Progenitor cell of endocrine pancreas (in vitro differentiated cells): ENCODE measurements around the gene FOXK1. TPM values are rescaled to one million over a fixed set of nuclear protein-coding genes. Genes with fewer than 3 reads are reported as not detected.

Experiments used
- DNase-seq: peaks from one replicate; pipeline ENCODE4 v3.0.0; 2021; ENCODE audit warnings: low spot score; ENCODE audit not compliant: unreplicated experiment
- H3K27ac Mint-ChIP-seq: 2 replicates; pipeline ENCODE4 v1.8.0; 2021; ENCODE audit warnings: mild to moderate bottlenecking, moderate library complexity, mixed read lengths
- H3K27me3 Mint-ChIP-seq: 2 replicates; pipeline ENCODE4 v1.8.0; 2021; ENCODE audit warnings: mixed read lengths
- H3K36me3 Mint-ChIP-seq: 2 replicates; pipeline ENCODE4 v1.8.0; 2022; ENCODE audit warnings: mixed read lengths; ENCODE audit not compliant: insufficient read depth
- H3K4me1 Mint-ChIP-seq: 2 replicates; pipeline ENCODE4 v1.8.0; 2021; ENCODE audit warnings: low read depth, mixed read lengths
- H3K4me3 Mint-ChIP-seq: 2 replicates; pipeline ENCODE4 v1.8.0; 2021; ENCODE audit warnings: low read depth, mild to moderate bottlenecking, moderate library complexity, mixed read lengths
- H3K9me3 Mint-ChIP-seq: 2 replicates; pipeline ENCODE4 v1.8.0; 2021; ENCODE audit warnings: low read depth, mixed read lengths
- CTCF ChIP-seq: fragments of 200-600 bp; sonication (generic); IDR thresholded peaks from one replicate; pipeline ENCODE4 v1.5.0; 2021; ENCODE audit warnings: antibody characterized with exemption, mild to moderate bottlenecking; ENCODE audit not compliant: unreplicated experiment
- total RNA-seq: library from RNA; stranded (reverse); gene quantifications from 2 replicates; pipeline ENCODE4 v1.2.1, GENCODE V29; 2021

The FOXK1 gene
- total RNA-seq, 1 donor from 2014 or later = 47.6 TPM

- Mint-ChIP-seq H3K4me1 (no peaks in the 10 kb centered on the region), H3K36me3 (peaks cover 18% of the 10 kb centered on the region), H3K4me3 (no peak overlapping the region), H3K9me3 (no peaks in the 10 kb centered on the region), H3K27me3 (no peaks in the 10 kb centered on the region), H3K27ac (no peak overlapping the region)
- TF ChIP-seq CTCF = no peak
- no peak for DNase-seq
Observed at GRCh38 chr7:4760952-4761351, 78.9 kb downstream of the FOXK1 start.

DNA sequence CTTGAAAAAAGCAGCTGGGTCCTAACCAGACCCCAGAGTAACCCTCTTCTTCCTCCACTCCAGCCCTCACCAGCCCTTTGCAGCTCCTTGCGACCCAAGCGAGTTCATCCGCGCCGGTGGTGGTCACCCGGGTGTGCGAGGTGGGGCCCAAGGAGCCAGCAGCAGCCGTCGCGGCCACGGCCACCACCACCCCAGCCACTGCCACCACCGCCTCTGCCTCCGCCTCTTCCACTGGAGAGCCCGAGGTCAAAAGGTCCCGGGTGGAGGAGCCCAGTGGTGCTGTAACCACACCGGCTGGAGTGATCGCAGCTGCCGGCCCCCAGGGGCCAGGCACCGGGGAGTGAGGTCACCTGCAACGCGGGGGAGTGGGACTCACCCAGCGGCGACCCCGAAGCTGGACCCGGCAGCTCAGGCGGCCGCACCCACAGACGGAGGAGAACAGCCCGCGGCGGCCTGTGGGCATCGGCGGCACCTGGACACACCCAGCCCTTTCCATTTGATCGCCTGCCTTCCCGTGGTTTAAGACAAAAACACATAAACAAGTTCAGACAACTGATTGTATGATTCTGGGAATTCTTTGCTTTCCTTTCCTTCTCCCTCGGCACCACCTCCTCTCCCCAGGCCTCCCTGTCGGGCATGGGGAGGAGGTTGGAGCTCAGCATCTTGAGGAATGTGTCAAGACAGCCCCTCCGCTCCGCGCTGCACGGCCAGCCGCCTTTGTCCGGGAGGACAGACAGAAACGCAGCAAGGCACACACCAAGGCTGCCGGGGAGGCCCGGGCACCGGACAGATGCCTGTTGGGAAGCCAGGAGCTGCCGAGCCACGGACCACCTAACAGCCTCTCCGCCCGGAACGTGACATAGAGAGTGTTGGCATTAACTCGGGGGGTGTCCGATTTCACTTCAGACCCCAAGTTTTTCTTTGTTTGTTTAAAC, 80.3 kb downstream of the FOXK1 start:
- H3K9me3 Mint-ChIP-seq = no peaks in the 10 kb centered on the region
- peak overlapping the region; percentile 2 for H3K27ac Mint-ChIP-seq
- H3K36me3 Mint-ChIP-seq = peaks cover 18% of the 10 kb centered on the region

GRCh38 chr7:4763091-4763793, 81.1 kb downstream of the FOXK1 start:
- Mint-ChIP-seq H3K27me3 (no peaks in the 10 kb centered on the region), H3K4me3 (no peak overlapping the region), H3K9me3 (no peaks in the 10 kb centered on the region), H3K36me3 (peaks cover 19% of the 10 kb centered on the region), H3K27ac (peak overlapping the region; percentile 45), H3K4me1 (no peaks in the 10 kb centered on the region)
- no peak for DNase-seq
- TF ChIP-seq CTCF = no peak

More for the DNA sequence above, 80.3 kb downstream of the FOXK1 start:
- Mint-ChIP-seq H3K27me3 (no peaks in the 10 kb centered on the region), H3K4me1 (no peaks in the 10 kb centered on the region), H3K4me3 (no peak overlapping the region)
- no peak for DNase-seq
- no peak for TF ChIP-seq CTCF

DNA sequence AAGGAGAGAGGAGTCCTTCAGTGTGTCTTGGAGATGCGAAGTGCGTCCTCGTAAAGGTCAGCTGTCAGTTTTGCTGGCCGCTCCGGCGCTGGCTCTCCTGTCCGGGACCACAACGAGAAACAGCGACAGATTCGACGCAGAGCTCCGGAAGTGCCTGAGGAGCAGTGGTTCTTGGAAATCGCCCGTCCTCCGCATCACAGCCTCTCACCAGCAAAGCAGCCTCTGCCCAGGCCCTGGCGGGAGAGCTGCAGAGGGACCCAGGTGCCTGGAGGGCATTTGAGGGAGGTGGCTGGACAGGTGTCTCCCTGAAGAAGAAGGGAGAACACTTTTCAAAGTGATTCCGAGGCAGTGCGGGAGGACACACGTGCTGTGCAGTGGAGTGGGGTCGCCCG, 81.7 kb downstream of the FOXK1 start:
- Mint-ChIP-seq H3K27ac (peak overlapping the region; percentile 45), H3K36me3 (peaks cover 17% of the 10 kb centered on the region), H3K27me3 (no peaks in the 10 kb centered on the region), H3K4me1 (no peaks in the 10 kb centered on the region), H3K4me3 (no peak overlapping the region), H3K9me3 (no peaks in the 10 kb centered on the region)
- no peak for TF ChIP-seq CTCF
- no peak for DNase-seq

- Mint-ChIP-seq H3K4me3 (no peak overlapping the region), H3K4me1 (no peaks in the 10 kb centered on the region), H3K9me3 (no peaks in the 10 kb centered on the region), H3K36me3 (peaks cover 17% of the 10 kb centered on the region), H3K27me3 (no peaks in the 10 kb centered on the region), H3K27ac (no peak overlapping the region)
- DNase-seq = no peak
- no peak for TF ChIP-seq CTCF
Observed at GRCh38 chr7:4764402-4765007, 82.4 kb downstream of the FOXK1 start.
